ENCODE measurements around the gene SPG11.

DNA sequence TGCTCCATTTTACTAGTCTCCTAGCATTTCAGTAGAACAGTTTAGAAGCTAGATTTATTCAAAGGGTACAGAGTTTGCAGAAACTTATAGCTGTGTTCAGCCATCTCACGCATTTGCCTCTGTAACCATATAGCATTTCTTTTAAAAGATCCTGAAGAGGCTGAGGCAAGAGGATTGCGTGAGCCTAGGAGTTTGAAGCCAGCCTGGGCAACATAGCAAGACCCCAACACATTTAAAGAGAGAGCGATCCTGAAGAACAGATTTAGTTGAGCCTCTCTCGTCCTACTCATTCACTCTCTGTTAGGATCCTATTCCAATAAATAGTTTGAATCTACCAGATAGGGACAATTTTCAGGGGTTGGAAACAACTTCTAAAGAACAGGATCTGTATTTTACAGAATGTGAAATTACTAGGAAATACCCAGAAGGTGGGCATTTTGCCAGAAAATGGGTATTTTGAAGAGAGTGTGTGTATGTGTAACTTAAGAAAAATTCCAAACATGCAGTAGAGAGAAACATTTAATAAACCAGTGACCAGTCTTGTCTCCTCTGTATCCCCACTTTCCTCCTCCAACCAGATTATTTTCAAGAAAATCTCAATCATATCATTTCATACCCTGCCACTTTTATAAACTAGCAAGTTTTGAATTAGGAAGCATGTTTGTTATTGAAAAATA is 122.0 kb downstream of the SPG11 start:
- TF ChIP-seq, protein P1, sequence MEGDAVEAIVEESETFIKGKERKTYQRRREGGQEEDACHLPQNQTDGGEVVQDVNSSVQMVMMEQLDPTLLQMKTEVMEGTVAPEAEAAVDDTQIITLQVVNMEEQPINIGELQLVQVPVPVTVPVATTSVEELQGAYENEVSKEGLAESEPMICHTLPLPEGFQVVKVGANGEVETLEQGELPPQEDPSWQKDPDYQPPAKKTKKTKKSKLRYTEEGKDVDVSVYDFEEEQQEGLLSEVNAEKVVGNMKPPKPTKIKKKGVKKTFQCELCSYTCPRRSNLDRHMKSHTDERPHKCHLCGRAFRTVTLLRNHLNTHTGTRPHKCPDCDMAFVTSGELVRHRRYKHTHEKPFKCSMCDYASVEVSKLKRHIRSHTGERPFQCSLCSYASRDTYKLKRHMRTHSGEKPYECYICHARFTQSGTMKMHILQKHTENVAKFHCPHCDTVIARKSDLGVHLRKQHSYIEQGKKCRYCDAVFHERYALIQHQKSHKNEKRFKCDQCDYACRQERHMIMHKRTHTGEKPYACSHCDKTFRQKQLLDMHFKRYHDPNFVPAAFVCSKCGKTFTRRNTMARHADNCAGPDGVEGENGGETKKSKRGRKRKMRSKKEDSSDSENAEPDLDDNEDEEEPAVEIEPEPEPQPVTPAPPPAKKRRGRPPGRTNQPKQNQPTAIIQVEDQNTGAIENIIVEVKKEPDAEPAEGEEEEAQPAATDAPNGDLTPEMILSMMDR (IDR thresholded peaks at IDR 0.05; ENCODE audit: low read depth, low read length) = no peak
- TF ChIP-seq MYC (IDR thresholded peaks at IDR 0.05; ENCODE audit: low read depth, low read length) (no peak), POLR2A (IDR thresholded peaks at IDR 0.05; ENCODE audit: extremely low read depth, insufficient read length) (no peak)
- TF ChIP-seq, protein P2, sequence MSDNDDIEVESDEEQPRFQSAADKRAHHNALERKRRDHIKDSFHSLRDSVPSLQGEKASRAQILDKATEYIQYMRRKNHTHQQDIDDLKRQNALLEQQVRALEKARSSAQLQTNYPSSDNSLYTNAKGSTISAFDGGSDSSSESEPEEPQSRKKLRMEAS (IDR thresholded peaks at IDR 0.05; ENCODE audit: low read depth, low read length) = no peak
